BLaER1 (cell line): ENCODE results near the gene ZCCHC17.
A peak's percentile ranks its signal among the peaks of the same experiment; 100 is the strongest.

ENCODE experiments used
- H3K27ac ChIP-seq: shearing (Covaris generic); formaldehyde crosslinking; 2 replicates; pipeline ENCODE4 v1.8.1; 2022
- H3K27me3 ChIP-seq: shearing (Covaris generic); formaldehyde crosslinking; 2 replicates; pipeline ENCODE4 v1.8.1; 2022
- H3K36me3 ChIP-seq: shearing (Covaris generic); formaldehyde crosslinking; 2 replicates; pipeline ENCODE4 v1.8.1; 2022
- H3K4me1 ChIP-seq: shearing (Covaris generic); formaldehyde crosslinking; 2 replicates; pipeline ENCODE4 v1.8.1; 2022
- H3K4me2 ChIP-seq: shearing (Covaris generic); formaldehyde crosslinking; 2 replicates; pipeline ENCODE4 v1.8.1; 2022
- H3K4me3 ChIP-seq: shearing (Covaris generic); formaldehyde crosslinking; 2 replicates; pipeline ENCODE4 v1.8.1; 2022
- H3K9ac ChIP-seq: shearing (Covaris generic); formaldehyde crosslinking; 2 replicates; pipeline ENCODE4 v1.8.1; 2022
- H3K9me3 ChIP-seq: shearing (Covaris generic); formaldehyde crosslinking; 2 replicates; pipeline ENCODE4 v1.8.1; 2022
- H4K20me1 ChIP-seq: shearing (Covaris generic); formaldehyde crosslinking; 2 replicates; pipeline ENCODE4 v1.8.1; 2022
- Cebpa-rat ChIP-seq: shearing (Covaris generic); IDR thresholded peaks from 2 replicates; pipeline ENCODE4 v1.8.1; 2022

ZCCHC17 gene

DNA sequence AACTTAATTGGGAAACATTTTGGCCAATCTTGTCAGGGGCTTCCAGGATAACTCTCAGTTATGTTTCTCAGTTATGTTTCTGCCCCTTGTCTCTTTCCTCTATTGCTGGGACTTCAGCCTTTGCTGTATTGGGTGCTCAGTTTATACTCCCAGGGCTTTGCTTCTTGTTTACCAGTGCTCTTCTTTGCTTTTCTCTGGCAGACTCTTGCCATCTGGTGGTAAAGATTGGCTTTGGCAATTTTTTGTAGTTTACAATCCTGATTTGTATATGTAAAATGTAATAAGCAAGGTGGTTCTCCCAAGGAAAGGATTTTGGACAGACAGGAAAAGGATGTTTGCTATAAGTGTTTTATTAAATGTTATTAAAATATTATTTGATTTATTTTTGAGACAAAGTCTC lies 38.2 kb downstream of the ZCCHC17 start:
- Histone ChIP-seq H3K27me3 (no peaks in the 10 kb centered on the region), H4K20me1 (peaks cover 11% of the 10 kb centered on the region; the same call in 1 of the 2 replicates), H3K36me3 (peaks cover 23% of the 10 kb centered on the region), H3K4me2 (no peak overlapping the region), H3K4me1 (peaks cover 10% of the 10 kb centered on the region), H3K27ac (no peak overlapping the region), H3K4me3 (no peak overlapping the region), H3K9me3 (no peaks in the 10 kb centered on the region), H3K9ac (no peak overlapping the region)
- no peak for TF ChIP-seq Cebpa-rat

DNA sequence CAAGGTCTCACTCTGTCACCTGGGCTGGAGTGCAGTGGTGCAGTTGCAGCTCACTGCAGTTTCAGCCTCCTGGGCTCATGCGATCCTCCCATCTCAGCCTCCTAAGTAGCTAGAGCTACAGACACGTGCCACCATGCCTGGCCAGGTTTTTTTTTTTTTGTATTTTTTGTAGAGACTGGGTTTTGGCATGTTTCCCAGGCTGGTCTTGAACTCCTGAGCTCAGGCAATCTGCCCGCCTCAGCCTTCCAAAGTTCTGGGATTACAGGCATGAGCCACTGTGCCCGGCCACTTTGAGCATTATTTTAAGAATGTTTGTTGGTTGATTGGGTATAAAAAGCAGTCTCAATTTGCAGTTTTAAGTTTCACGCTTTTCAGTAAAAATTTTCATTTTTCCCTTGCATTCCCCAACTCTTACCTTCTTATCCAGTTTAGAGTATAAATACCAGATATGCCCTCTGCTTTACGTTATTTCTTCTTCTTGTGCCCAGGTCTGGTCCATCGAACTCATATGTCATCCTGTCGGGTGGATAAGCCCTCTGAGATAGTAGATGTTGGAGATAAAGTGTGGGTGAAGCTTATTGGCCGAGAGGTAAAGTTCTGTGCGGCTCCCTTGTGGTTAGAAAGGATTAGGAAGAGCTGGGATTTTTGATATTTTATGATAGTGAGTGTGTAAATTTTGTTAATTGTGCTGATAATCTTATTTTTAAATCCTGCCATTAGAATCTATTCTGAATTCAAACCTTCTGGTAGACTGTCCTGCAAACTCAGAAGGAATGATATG lies 40.0 kb downstream of the ZCCHC17 start:
- H3K36me3 ChIP-seq: peaks cover 24% of the 10 kb centered on the region
- H3K27ac ChIP-seq: no peak overlapping the region
- H3K4me1 ChIP-seq: peaks cover 10% of the 10 kb centered on the region
- H3K9ac ChIP-seq: no peak overlapping the region
- H4K20me1 ChIP-seq: peaks cover 11% of the 10 kb centered on the region; the same call in 1 of the 2 replicates
- no peaks in the 10 kb centered on the region for H3K9me3 ChIP-seq
- TF ChIP-seq Cebpa-rat: no peak
- H3K4me3 ChIP-seq: no peak overlapping the region
- no peak overlapping the region for H3K4me2 ChIP-seq
- H3K27me3 ChIP-seq: no peaks in the 10 kb centered on the region

DNA sequence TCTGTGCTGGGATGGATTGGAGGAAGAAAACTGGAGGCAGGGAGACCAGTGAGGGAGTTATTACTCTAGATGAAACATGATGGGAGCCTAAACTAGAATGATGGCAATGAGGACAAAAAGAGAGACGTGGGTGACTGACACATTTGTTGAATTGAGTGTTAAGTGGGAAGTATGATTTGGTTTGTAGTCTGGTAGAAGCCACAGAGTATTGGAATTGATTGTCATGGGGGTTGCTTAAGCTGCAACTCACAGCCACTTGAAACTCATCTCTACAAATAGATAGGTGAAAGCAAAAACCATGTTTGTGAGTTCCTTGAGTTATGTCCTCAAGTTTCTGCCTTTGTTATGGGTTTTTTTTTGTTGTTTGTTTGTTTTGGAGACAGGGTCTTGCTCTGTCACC lies 47.7 kb downstream of the ZCCHC17 start:
- Histone ChIP-seq H4K20me1 (0 out of 2 replicates have a peak, but pooled peaks cover 11% of the 10 kb centered on the region), H3K4me3 (no peak overlapping the region), H3K4me1 (peaks cover 17% of the 10 kb centered on the region), H3K27ac (no peak overlapping the region), H3K36me3 (peaks cover 50% of the 10 kb centered on the region), H3K9me3 (no peaks in the 10 kb centered on the region), H3K4me2 (no peak overlapping the region), H3K27me3 (no peaks in the 10 kb centered on the region), H3K9ac (no peak overlapping the region)
- no peak for TF ChIP-seq Cebpa-rat

DNA sequence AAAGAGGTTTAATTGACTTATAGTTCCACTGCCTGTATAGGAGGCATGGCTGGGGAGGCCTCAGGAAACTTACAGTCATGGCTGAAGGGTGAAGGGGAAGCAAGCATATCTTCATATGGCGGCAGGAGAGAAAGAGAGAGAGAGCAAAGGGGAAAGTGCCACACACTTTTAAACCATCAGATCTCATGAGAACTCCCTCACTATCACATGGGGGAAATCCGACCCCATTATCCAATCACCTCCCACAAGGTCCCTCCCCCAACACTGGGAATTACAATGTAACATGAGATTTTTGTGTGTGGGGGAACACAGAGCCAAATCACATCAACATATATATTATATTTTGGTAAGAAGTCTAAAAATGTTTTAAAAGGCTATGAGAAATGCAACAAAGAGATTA lies 48.8 kb downstream of the ZCCHC17 start:
- peaks cover 17% of the 10 kb centered on the region for H3K4me1 ChIP-seq
- H3K4me3 ChIP-seq: no peak overlapping the region
- no peak for TF ChIP-seq Cebpa-rat
- H3K27ac ChIP-seq: no peak overlapping the region
- H3K9me3 ChIP-seq: no peaks in the 10 kb centered on the region
- peaks cover 52% of the 10 kb centered on the region for H3K36me3 ChIP-seq
- H3K4me2 ChIP-seq: no peak overlapping the region
- no peaks in the 10 kb centered on the region for H3K27me3 ChIP-seq
- H3K9ac ChIP-seq: no peak overlapping the region
- 0 out of 2 replicates have a peak, but pooled peaks cover 11% of the 10 kb centered on the region for H4K20me1 ChIP-seq

DNA sequence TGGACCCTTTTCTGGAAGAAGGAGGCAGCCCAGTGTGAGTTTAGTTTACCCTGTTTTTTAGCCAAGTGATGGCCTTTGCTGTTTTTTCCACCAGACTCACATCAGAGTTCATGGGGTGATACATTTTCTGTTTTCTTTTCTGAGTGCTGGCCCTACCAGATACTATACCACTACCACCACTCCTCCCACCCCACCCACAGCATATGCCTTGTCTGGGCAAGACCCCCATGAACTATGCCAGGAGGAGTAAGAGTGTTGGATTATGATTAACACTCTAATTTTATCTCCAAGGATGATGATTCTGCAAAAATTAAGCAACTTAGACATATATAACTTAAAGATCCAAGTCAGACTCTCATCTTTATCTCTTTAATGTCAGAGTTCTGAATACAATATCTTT lies 50.0 kb downstream of the ZCCHC17 start:
- Histone ChIP-seq H3K4me3 (no peak overlapping the region), H4K20me1 (0 out of 2 replicates have a peak, but pooled peaks cover 11% of the 10 kb centered on the region), H3K4me1 (peaks cover 17% of the 10 kb centered on the region), H3K36me3 (peaks cover 64% of the 10 kb centered on the region), H3K9me3 (no peaks in the 10 kb centered on the region), H3K4me2 (no peak overlapping the region), H3K9ac (no peak overlapping the region), H3K27me3 (no peaks in the 10 kb centered on the region), H3K27ac (no peak overlapping the region)
- no peak for TF ChIP-seq Cebpa-rat

DNA sequence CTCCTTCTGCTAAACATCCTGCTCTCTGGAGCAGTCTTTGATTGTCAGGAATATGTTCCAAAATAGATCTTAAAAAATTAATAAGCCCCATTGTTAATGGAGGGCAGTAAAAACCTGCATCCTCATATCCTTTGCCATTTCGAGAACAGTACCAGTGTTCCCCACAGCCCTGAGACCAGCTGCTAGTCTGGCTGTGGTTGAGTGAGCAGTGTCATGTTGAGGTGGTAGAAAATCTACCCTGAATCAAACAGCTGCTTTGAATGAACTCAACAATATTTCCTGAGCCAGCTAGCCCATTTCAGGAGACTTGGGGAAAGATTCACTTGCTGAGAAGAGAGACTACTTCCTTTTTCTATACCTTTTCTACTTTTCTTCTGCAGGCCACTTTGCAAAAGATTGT lies 51.6 kb downstream of the ZCCHC17 start:
- no peak for TF ChIP-seq Cebpa-rat

DNA sequence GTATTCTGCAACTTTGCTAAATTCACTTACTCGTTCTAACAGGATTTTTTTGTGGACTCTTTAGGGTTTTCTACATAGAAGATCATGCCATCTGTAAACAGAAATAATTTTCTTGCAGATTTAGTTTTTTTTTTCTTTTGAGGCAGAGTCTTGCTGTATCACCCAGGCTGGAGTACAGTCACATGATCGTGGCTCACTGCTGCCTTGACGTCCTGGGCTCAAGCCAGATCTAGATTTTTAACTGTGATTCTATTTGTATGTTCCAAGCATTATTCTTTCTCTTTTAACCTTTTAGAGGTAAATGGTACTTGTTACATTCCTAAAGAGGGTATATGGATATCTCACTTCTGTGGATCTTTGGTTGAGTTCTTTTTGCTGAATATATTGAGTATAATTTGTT lies 57.5 kb downstream of the ZCCHC17 start:
- no peak overlapping the region for H3K27ac ChIP-seq
- no peak overlapping the region for H3K9ac ChIP-seq
- H3K4me1 ChIP-seq: no peaks in the 10 kb centered on the region
- no peaks in the 10 kb centered on the region for H4K20me1 ChIP-seq
- TF ChIP-seq Cebpa-rat: no peak
- peaks cover 71% of the 10 kb centered on the region for H3K36me3 ChIP-seq
- H3K9me3 ChIP-seq: no peaks in the 10 kb centered on the region
- H3K4me3 ChIP-seq: no peak overlapping the region
- no peak overlapping the region for H3K4me2 ChIP-seq
- no peaks in the 10 kb centered on the region for H3K27me3 ChIP-seq

More for the DNA sequence above, 51.6 kb downstream of the ZCCHC17 start:
- H3K4me2 ChIP-seq: peak overlapping the region; percentile 34
- H3K4me1 ChIP-seq: peaks cover 17% of the 10 kb centered on the region
- H3K27ac ChIP-seq: no peak overlapping the region
- 0 out of 2 replicates have a peak, but pooled peaks cover 11% of the 10 kb centered on the region for H4K20me1 ChIP-seq
- peaks cover 65% of the 10 kb centered on the region for H3K36me3 ChIP-seq
- no peaks in the 10 kb centered on the region for H3K9me3 ChIP-seq
- H3K4me3 ChIP-seq: no peak overlapping the region
- no peak overlapping the region for H3K9ac ChIP-seq
- H3K27me3 ChIP-seq: no peaks in the 10 kb centered on the region

DNA sequence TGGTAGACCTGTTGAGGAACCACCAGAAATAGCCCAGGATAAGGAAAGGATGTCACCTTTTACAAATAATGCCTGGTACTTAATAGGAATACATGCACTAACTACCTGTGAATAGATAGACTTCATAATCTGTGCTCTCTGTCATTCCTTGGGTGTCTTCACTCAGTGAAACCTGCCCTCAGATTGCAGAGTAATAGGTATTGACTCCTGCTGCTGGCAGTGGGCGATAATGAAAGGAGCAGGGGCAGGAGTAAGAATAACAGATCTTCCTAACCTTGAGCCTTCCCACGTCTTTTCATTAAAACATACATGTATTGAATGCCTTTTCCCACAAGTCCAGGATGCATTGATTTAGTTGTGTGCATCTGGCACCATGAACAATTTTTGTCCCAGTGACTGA lies 59.6 kb downstream of the ZCCHC17 start:
- Histone ChIP-seq H3K4me3 (no peak overlapping the region), H3K4me1 (no peaks in the 10 kb centered on the region), H3K36me3 (peaks cover 75% of the 10 kb centered on the region), H3K27ac (no peak overlapping the region), H3K9ac (no peak overlapping the region), H3K9me3 (no peaks in the 10 kb centered on the region), H3K27me3 (no peaks in the 10 kb centered on the region), H3K4me2 (no peak overlapping the region), H4K20me1 (no peaks in the 10 kb centered on the region)
- no peak for TF ChIP-seq Cebpa-rat

DNA sequence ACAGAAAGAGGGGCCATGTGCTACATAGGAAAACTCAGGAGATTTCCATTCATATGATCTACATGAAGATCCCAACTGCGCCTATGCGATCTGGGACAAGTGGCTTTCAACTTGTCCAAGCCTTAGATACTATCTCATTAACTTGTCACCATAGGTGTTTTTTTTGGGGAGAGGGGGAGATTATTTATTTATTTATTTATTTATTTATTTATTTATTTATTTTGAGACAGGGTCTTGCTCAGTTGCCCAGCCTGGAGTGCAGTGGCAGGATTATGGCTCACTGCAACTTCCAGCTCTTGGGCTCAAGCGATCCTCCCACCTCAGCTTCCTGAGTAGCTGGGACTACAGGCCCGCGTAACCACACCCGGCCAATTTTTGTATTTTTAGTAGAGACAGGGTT lies 64.8 kb downstream of the ZCCHC17 start:
- Histone ChIP-seq H3K27me3 (no peaks in the 10 kb centered on the region), H3K4me3 (no peak overlapping the region), H3K27ac (no peak overlapping the region), H3K36me3 (peaks cover 84% of the 10 kb centered on the region), H4K20me1 (no peaks in the 10 kb centered on the region), H3K9me3 (no peaks in the 10 kb centered on the region), H3K4me2 (no peak overlapping the region), H3K9ac (no peak overlapping the region), H3K4me1 (peaks cover 11% of the 10 kb centered on the region)
- TF ChIP-seq Cebpa-rat: no peak

DNA sequence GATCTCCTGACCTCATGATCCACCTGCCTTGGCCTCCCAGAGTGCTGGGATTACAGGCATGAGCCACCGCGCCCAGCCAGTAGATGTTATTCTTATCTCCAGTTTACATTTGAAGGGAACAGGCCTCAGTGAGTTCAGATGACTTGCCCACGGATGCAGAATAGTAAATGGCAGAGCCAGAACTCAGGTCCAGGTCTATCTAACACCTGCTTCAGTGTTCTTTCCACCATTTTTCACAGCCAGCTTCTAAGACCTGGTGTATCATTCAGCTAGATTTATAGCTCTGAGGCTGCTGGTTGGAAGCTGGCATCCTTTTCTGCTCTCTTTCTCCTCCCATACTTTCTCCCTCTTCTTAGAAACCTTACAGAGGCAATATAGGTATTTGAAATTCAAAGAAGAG lies 65.2 kb downstream of the ZCCHC17 start:
- Histone ChIP-seq H3K4me3 (no peak overlapping the region), H3K4me2 (no peak overlapping the region), H3K9me3 (no peaks in the 10 kb centered on the region), H3K27ac (no peak overlapping the region), H3K36me3 (peaks cover 84% of the 10 kb centered on the region), H3K4me1 (peaks cover 11% of the 10 kb centered on the region), H3K9ac (no peak overlapping the region), H3K27me3 (no peaks in the 10 kb centered on the region), H4K20me1 (no peaks in the 10 kb centered on the region)
- TF ChIP-seq Cebpa-rat: no peak
